DOHH2 (cell line): ENCODE measurements around the gene TAF11.
"Not testable (repeated sequence)": the region's sequence is repeated elsewhere in the genome, so short reads cannot be mapped to it uniquely, and the experiment has no call there.

Source experiments
- H3F3A ChIP-seq: fragments of 200-600 bp; sonication (generic), shearing (Covaris generic); 2 replicates; pipeline ENCODE4 v1.6.0; 2016; ENCODE audit warnings: antibody characterized with exemption, mild to moderate bottlenecking; ENCODE audit not compliant: control insufficient read depth, insufficient read depth
- H3K27ac ChIP-seq: fragments of 200-600 bp; sonication (generic); 2 replicates; pipeline ENCODE4 v1.5.1; 2014; ENCODE audit warnings: low read depth, mild to moderate bottlenecking, low read length, moderate library complexity
- H3K27me3 ChIP-seq: fragments of 200-600 bp; sonication (generic); 2 replicates; pipeline ENCODE4 v1.6.1; 2014; ENCODE audit warnings: mild to moderate bottlenecking, low read length, mixed read lengths; ENCODE audit not compliant: control insufficient read depth
- H3K36me3 ChIP-seq: fragments of 200-600 bp; sonication (generic); 2 replicates; pipeline ENCODE4 v1.6.1; 2014; ENCODE audit warnings: mild to moderate bottlenecking, low read length, moderate library complexity, mixed read lengths; ENCODE audit not compliant: control insufficient read depth
- H3K4me1 ChIP-seq: fragments of 200-600 bp; sonication (generic); 2 replicates; pipeline ENCODE4 v1.6.1; 2014; ENCODE audit warnings: mild to moderate bottlenecking, low read length, mixed read lengths; ENCODE audit not compliant: control insufficient read depth
- H3K4me2 ChIP-seq: fragments of 200-600 bp; sonication (generic); 2 replicates; pipeline ENCODE4 v1.6.0; 2014; ENCODE audit warnings: mild to moderate bottlenecking, low read length, moderate library complexity
- H3K4me3 ChIP-seq: fragments of 200-600 bp; sonication (generic); 2 replicates; pipeline ENCODE4 v1.5.1; 2014; ENCODE audit warnings: mild to moderate bottlenecking, low read length, mixed read lengths
- H3K79me2 ChIP-seq: fragments of 200-600 bp; sonication (generic); 2 replicates; pipeline ENCODE4 v1.6.1; 2014; ENCODE audit warnings: mild to moderate bottlenecking, low read length, mixed read lengths; ENCODE audit not compliant: control insufficient read depth
- H3K9me2 ChIP-seq: fragments of 200-600 bp; sonication (generic); replicated peaks from 2 replicates; pipeline ENCODE4 v1.6.1; 2014; ENCODE audit warnings: mild to moderate bottlenecking, low read length, mixed read lengths; ENCODE audit not compliant: control insufficient read depth
- H3K9me3 ChIP-seq: fragments of 200-600 bp; sonication (generic); 2 replicates; pipeline ENCODE4 v1.6.1; 2014; ENCODE audit warnings: antibody characterized with exemption, low read length, mixed read lengths; ENCODE audit not compliant: control insufficient read depth, insufficient read depth
- H4K20me1 ChIP-seq: fragments of 200-600 bp; sonication (generic); 2 replicates; pipeline ENCODE4 v1.6.0; 2014; ENCODE audit warnings: low read depth, mild to moderate bottlenecking, antibody characterized with exemption, low read length, moderate library complexity; ENCODE audit not compliant: control insufficient read depth, insufficient read depth
- CTCF ChIP-seq: fragments of 200-600 bp; sonication (generic); IDR thresholded peaks from one replicate; pipeline ENCODE4 v1.5.1; 2014; ENCODE audit warnings: antibody characterized with exemption, mild to moderate bottlenecking, low read depth, low read length; ENCODE audit not compliant: poor library complexity, severe bottlenecking
- EZH2phosphoT487 ChIP-seq: fragments of 200-600 bp; sonication (generic); IDR thresholded peaks from 2 replicates; pipeline ENCODE4 v1.6.1; 2017; ENCODE audit warnings: borderline replicate concordance, mild to moderate bottlenecking, antibody characterized with exemption, low read length, moderate library complexity, mixed read lengths

TAF11 gene

GRCh38 chr6:34852406-34853085 is 35.3 kb downstream of the TAF11 start:
- Histone ChIP-seq H3F3A (no peaks in the 10 kb centered on the region), H3K9me3 (no peaks in the 10 kb centered on the region), H3K79me2 (no peaks in the 10 kb centered on the region), H4K20me1 (no peaks in the 10 kb centered on the region), H3K27ac (no peak overlapping the region), H3K9me2 (no peaks in the 10 kb centered on the region), H3K4me1 (no peaks in the 10 kb centered on the region), H3K4me2 (no peak overlapping the region), H3K27me3 (no peaks in the 10 kb centered on the region), H3K4me3 (no peak overlapping the region), H3K36me3 (peaks cover 46% of the 10 kb centered on the region)
- TF ChIP-seq EZH2phosphoT487 (no peak), CTCF (no peak)

GRCh38 chr6:34851361-34851760 is 36.5 kb downstream of the TAF11 start:
- no peak for TF ChIP-seq EZH2phosphoT487
- TF ChIP-seq CTCF, result no peak
- H3K36me3 ChIP-seq, result peaks cover 34% of the 10 kb centered on the region
- no peaks in the 10 kb centered on the region for H3F3A ChIP-seq
- H3K4me3 ChIP-seq, result no peak overlapping the region
- no peaks in the 10 kb centered on the region for H3K27me3 ChIP-seq
- no peaks in the 10 kb centered on the region for H3K4me1 ChIP-seq
- no peaks in the 10 kb centered on the region for H3K9me2 ChIP-seq
- H4K20me1 ChIP-seq, result no peaks in the 10 kb centered on the region
- no peaks in the 10 kb centered on the region for H3K9me3 ChIP-seq
- no peak overlapping the region for H3K27ac ChIP-seq
- H3K4me2 ChIP-seq, result no peak overlapping the region
- H3K79me2 ChIP-seq, result peaks cover 4% of the 10 kb centered on the region; the same call in 1 of the 2 replicates

- H4K20me1 ChIP-seq, H3K9me2 ChIP-seq, H3K4me2 ChIP-seq, H3K4me3 ChIP-seq, H3K79me2 ChIP-seq, H3K4me1 ChIP-seq, H3K9me3 ChIP-seq, H3K27ac ChIP-seq, H3F3A ChIP-seq, H3K27me3 ChIP-seq: not testable (repeated sequence)
- H3K36me3 ChIP-seq, result peaks cover 20% of the 10 kb centered on the region
These were observed 38.8 kb downstream of the TAF11 start for GRCh38 chr6:34849066-34849465.

GRCh38 chr6:34839666-34840352 is 48.0 kb downstream of the TAF11 start:
- TF ChIP-seq EZH2phosphoT487 (no peak), CTCF (no peak)
- Histone ChIP-seq H3K9me2 (no peaks in the 10 kb centered on the region), H3F3A (no peaks in the 10 kb centered on the region; the same call in 1 of the 2 replicates), H3K36me3 (peaks cover 17% of the 10 kb centered on the region), H3K79me2 (no peaks in the 10 kb centered on the region), H3K4me2 (no peak overlapping the region), H3K4me1 (no peaks in the 10 kb centered on the region), H3K27me3 (no peaks in the 10 kb centered on the region), H3K9me3 (no peaks in the 10 kb centered on the region), H3K27ac (no peak overlapping the region), H4K20me1 (no peaks in the 10 kb centered on the region), H3K4me3 (no peak overlapping the region)
